Activated CD4-positive, alpha-beta T cell treated with anti-CD3 and anti-CD28 coated beads, Interleukin-2, amount 10 ng/mL, durations not matched to agents 7 days and 5 days (primary cell): ENCODE results near the gene UPP1. TPM values are rescaled to one million over a fixed set of nuclear protein-coding genes. Genes with fewer than 3 reads are reported as not detected.
A peak's percentile ranks its signal among the peaks of the same experiment; 100 is the strongest.

Experiments
- CTCF ChIA-PET: fragments of 350-600 bp; sonication (Branson Sonifier 250); formaldehyde crosslinking; loops from one replicate; lab custom pipeline; 2021; ENCODE audit warnings: antibody characterized with exemption; lab: Charles Lee
- POLR2A ChIA-PET: fragments of 350-600 bp; sonication (Branson Sonifier 250); formaldehyde crosslinking; loops from one replicate; lab custom pipeline; 2021; ENCODE audit warnings: antibody characterized with exemption; lab: Charles Lee
- DNase-seq: peaks from one replicate; pipeline ENCODE4 v3.0.0-alpha.2; 2020
- H3K27ac Mint-ChIP-seq: one replicate; pipeline ENCODE4 v1.8.0; 2021; ENCODE audit warnings: mild to moderate bottlenecking, moderate library complexity, mixed read lengths
- H3K27me3 Mint-ChIP-seq: one replicate; pipeline ENCODE4 v1.8.0; 2021; ENCODE audit warnings: mixed read lengths
- H3K36me3 Mint-ChIP-seq: one replicate; pipeline ENCODE4 v1.8.0; 2021; ENCODE audit warnings: low read depth, mixed read lengths
- H3K4me1 Mint-ChIP-seq: one replicate; pipeline ENCODE4 v1.8.0; 2021; ENCODE audit warnings: mixed read lengths
- H3K4me3 Mint-ChIP-seq: one replicate; pipeline ENCODE4 v1.8.0; 2021; ENCODE audit warnings: mild to moderate bottlenecking, moderate library complexity, mixed read lengths
- H3K9me3 Mint-ChIP-seq: one replicate; pipeline ENCODE4 v1.8.0; 2021; ENCODE audit warnings: mixed read lengths
- total RNA-seq, 2 experiments: library from RNA; stranded (reverse); gene quantifications; one replicate each; pipeline ENCODE4 v1.2.3, GENCODE V29; 2021

The UPP1 gene
- total RNA-seq, 2 experiments from 2014 or later, result 100 to 114 TPM

- Mint-ChIP-seq H3K36me3 (no peaks in the 10 kb centered on the region), H3K4me3 (no peak overlapping the region), H3K9me3 (no peaks in the 10 kb centered on the region), H3K27ac (no peak overlapping the region), H3K27me3 (peaks cover 28% of the 10 kb centered on the region), H3K4me1 (no peaks in the 10 kb centered on the region)
- ChIA-PET CTCF (no interaction called here), POLR2A (no interaction called here)
- DNase-seq, result no peak
Measured at GRCh38 chr7:48149058-48149457, 60.0 kb downstream of the UPP1 start.

GRCh38 chr7:48150086-48150485 lies 61.0 kb downstream of the UPP1 start:
- no peaks in the 10 kb centered on the region for H3K9me3 Mint-ChIP-seq
- no peaks in the 10 kb centered on the region for H3K4me1 Mint-ChIP-seq
- no peak overlapping the region for H3K4me3 Mint-ChIP-seq
- no peaks in the 10 kb centered on the region for H3K36me3 Mint-ChIP-seq
- POLR2A ChIA-PET, result no interaction called here
- H3K27me3 Mint-ChIP-seq, result peaks cover 28% of the 10 kb centered on the region
- no peak for DNase-seq
- H3K27ac Mint-ChIP-seq, result no peak overlapping the region
- CTCF ChIA-PET, result interaction anchor here (1.2 kb wide), 1 partner anchor 13 kb away, joined by 3 read pairs; no protein-coding TSS in a partner anchor

GRCh38 chr7:48154792-48155413 lies 65.8 kb downstream of the UPP1 start:
- POLR2A ChIA-PET, result no interaction called here

More at GRCh38 chr7:48154792-48155413, 65.8 kb downstream of the UPP1 start:
- CTCF ChIA-PET, result interaction anchor here (0.5 to 2.9 kb wide), 6 partner anchors 23 to 214 kb away, joined by 3 to 12 read pairs (median 3); no protein-coding TSS in a partner anchor
- Mint-ChIP-seq H3K4me1 (no peaks in the 10 kb centered on the region), H3K27me3 (peaks cover 15% of the 10 kb centered on the region), H3K27ac (no peak overlapping the region), H3K4me3 (no peak overlapping the region), H3K36me3 (no peaks in the 10 kb centered on the region), H3K9me3 (no peaks in the 10 kb centered on the region)
- peak; percentile 40 for DNase-seq

Other genes starting within 250 kb of the UPP1 start
- under 1 TPM; 0.08 to 0.12 TPM for gene PKD1L1, start 140.8 kb upstream of the UPP1 start, total RNA-seq
- gene HUS1, start 109.7 kb upstream of the UPP1 start, total RNA-seq, result 10 to 100 TPM; 38.5 to 39.4 TPM
- under 1 TPM in 1 of 2 experiments, not detected in 1; 0.64 TPM for gene SUN3, start 60.2 kb upstream of the UPP1 start, total RNA-seq
- under 1 TPM; 0.10 to 0.21 TPM for gene C7orf57, start 53.7 kb upstream of the UPP1 start, total RNA-seq
- under 1 TPM; 0.07 to 0.19 TPM for gene ABCA13, start 82.2 kb downstream of the UPP1 start, total RNA-seq